Measurements from ENCODE around the gene COL9A3. TPM values are rescaled to one million over a fixed set of nuclear protein-coding genes. Genes with fewer than 3 reads are reported as not detected.

COL9A3 gene
- total RNA-seq, 1 experiment from 2014 or later: 150 TPM

- Histone ChIP-seq H3K79me1 (ENCODE audit: insufficient read depth, low read depth, low read length, poor library complexity, severe bottlenecking) (no peaks in the 10 kb centered on the region), H3K27me3 (ENCODE audit: insufficient read depth, low read length) (no peaks in the 10 kb centered on the region), H3K4me1 (ENCODE audit: insufficient read depth, low read length) (no peaks in the 10 kb centered on the region; the same call in 1 of the 2 replicates), H3K9ac (ENCODE audit: extremely low read depth, insufficient read length, low read length) (no peak overlapping the region), H2BK12ac (ENCODE audit: insufficient read length, low read depth, low read length) (no peak overlapping the region), H2AK5ac (ENCODE audit: insufficient read length, low read length) (no peak overlapping the region), H4K5ac (ENCODE audit: insufficient read length, low read depth, low read length) (no peak overlapping the region), H3K56ac (ENCODE audit: insufficient read length, low read depth, low read length) (no peak overlapping the region), H3K27ac (ENCODE audit: insufficient read length, low read depth, low read length) (no peak overlapping the region), H4K91ac (ENCODE audit: insufficient read length, low read depth, low read length) (no peak overlapping the region), H3T11ph (ENCODE audit: low read length) (no peak overlapping the region), H4K8ac (replicated peaks; ENCODE audit: insufficient read length, low read depth, low read length) (no peak overlapping the region), H3K4ac (ENCODE audit: low read depth, low read length) (no peak overlapping the region), H3K9me3 (ENCODE audit: control insufficient read depth, low read depth, low read length) (no peaks in the 10 kb centered on the region), H3K79me2 (ENCODE audit: insufficient read depth, low read length) (no peaks in the 10 kb centered on the region), H3K23ac (ENCODE audit: insufficient read length, low read depth, low read length) (no peak overlapping the region), H3K23me2 (ENCODE audit: insufficient read length, low read depth, low read length, poor library complexity, severe bottlenecking) (no peaks in the 10 kb centered on the region), H2BK120ac (ENCODE audit: low read depth, low read length, poor library complexity, severe bottlenecking) (no peak overlapping the region), H2BK20ac (ENCODE audit: low read depth, low read length, poor library complexity, severe bottlenecking) (no peak overlapping the region), H3K18ac (ENCODE audit: insufficient read length, low read depth, low read length) (no peak overlapping the region), H2BK5ac (ENCODE audit: insufficient read length, low read length) (no peak overlapping the region), H3K4me2 (ENCODE audit: insufficient read depth, insufficient read length, low read length) (no peak overlapping the region), H2BK15ac (ENCODE audit: low read depth, low read length) (no peak overlapping the region), H3K14ac (ENCODE audit: insufficient read depth, low read length) (no peak overlapping the region; the same call in 1 of the 2 replicates), H4K20me1 (ENCODE audit: control insufficient read depth, insufficient read depth, insufficient read length) (no peaks in the 10 kb centered on the region), H2AFZ (ENCODE audit: low read length) (no peak overlapping the region)
- no CpG with 5 or more reads among the region's 80 CpGs for WGBS (ENCODE audit: extremely low coverage, insufficient read length, low lambda C conversion rate)
- H3K27me3 Mint-ChIP-seq (ENCODE audit: low read depth): peaks cover 3% of the 10 kb centered on the region; the same call in 1 of the 2 replicates
- peak overlapping the region in 1 of 2 experiments; percentile 69; a peak in 3 of 5 replicates for H3K4me3 Mint-ChIP-seq
- peaks cover 2 to 8% of the 10 kb centered on the region in 2 experiments; a peak in 4 of 5 replicates for H3K9me3 Mint-ChIP-seq
- H3K27ac Mint-ChIP-seq: peak overlapping the region in 2 of 3 experiments; percentile 39 to 66; a peak in 2 of 7 replicates
- H3K36me3 Mint-ChIP-seq (ENCODE audit: insufficient read depth in 1 of 3, low read depth in 3 of 3): peaks cover 0 to 28% (median 11%) of the 10 kb centered on the region in 3 experiments; a peak in 5 of 7 replicates
- TF ChIP-seq CTCF (conservative IDR thresholded peaks at IDR 0.05): no peak
- H3K4me1 Mint-ChIP-seq: peaks cover 23 to 36% of the 10 kb centered on the region in 2 experiments
- DNase-seq: peak; percentile 61
Measured at GRCh38 chr20:62879275-62880146, 62.7 kb downstream of the COL9A3 start.

Data from H9 (cell line).